Thyroid gland (tissue), 4 donors: Measurements from ENCODE around the gene MYCN. TPM values are rescaled to one million over a fixed set of nuclear protein-coding genes. Genes with fewer than 3 reads are reported as not detected.
A peak's percentile ranks its signal among the peaks of the same experiment; 100 is the strongest.
"Not testable (repeated sequence)": the region's sequence is repeated elsewhere in the genome, so short reads cannot be mapped to it uniquely, and the experiment has no call there.

ENCODE experiments used
- DNase-seq, 2 donors: peaks; one replicate each; pipeline ENCODE4 v3.0.0-alpha.2; 2019
- H3K27ac ChIP-seq, 3 donors: fragments of 200-600 bp; sonication (generic); 1 replicate in 2 of 3; 2 replicates in 1 of 3; pipeline ENCODE4 v1.5.1; 2016 to 2019; ENCODE audit warnings: mild to moderate bottlenecking in 1 of 3, moderate library complexity in 1 of 3
- H3K27me3 ChIP-seq: fragments of 200-600 bp; sonication (generic); one replicate; pipeline ENCODE4 v1.5.1; 2019
- H3K36me3 ChIP-seq, 2 donors: fragments of 200-600 bp; sonication (generic); one replicate each; pipeline ENCODE4 v1.5.1; 2016 to 2019
- H3K4me1 ChIP-seq, 2 donors: fragments of 200-600 bp; sonication (generic); one replicate each; pipeline ENCODE4 v1.5.1; 2017 to 2019
- H3K4me3 ChIP-seq, 3 donors: fragments of 200-600 bp; sonication (generic); replicated peaks in 1 of 3; 1 replicate in 2 of 3; 2 replicates in 1 of 3; pipeline ENCODE4 v1.5.1; 2016; ENCODE audit warnings: mild to moderate bottlenecking in 1 of 3
- H3K9me3 ChIP-seq: fragments of 200-600 bp; sonication (generic); one replicate; pipeline ENCODE4 v1.5.1; 2017
- CTCF ChIP-seq, 6 experiments: fragments of 200-600 bp in 3 of 6; fragments of 450-650 bp in 3 of 6; sonication (generic) in 3 of 6; IDR thresholded peaks; one replicate each; pipeline ENCODE4 v1.5.1; 2016 to 2019; ENCODE audit warnings: antibody characterized with exemption in 6 of 6, mild to moderate bottlenecking in 2 of 6, inconsistent platforms in 1 of 6, moderate library complexity in 1 of 6
- POLR2A ChIP-seq, 2 donors: fragments of 450-650 bp; IDR thresholded peaks; one replicate each; pipeline ENCODE4 v1.6.1; 2017; ENCODE audit warnings: antibody characterized with exemption in 2 of 2, mild to moderate bottlenecking in 2 of 2, moderate library complexity in 1 of 2
- WGBS, 2 donors: methylation state at CpG; one replicate each; pipeline ENCODE4 v1.1.5; 2017; 5-methylcytosine and 5-hydroxymethylcytosine counted together
- intact Hi-C: fragments of 100-400 bp; cut with DNase I; formaldehyde crosslinking; loops from one replicate; pipeline ENCODE4 v1.15.1; 2023
- total RNA-seq, 4 donors: library from RNA; depleted of rRNA; stranded (reverse); fragments of >200 nt; gene quantifications; one replicate each; pipeline ENCODE4 v1.2.3, GENCODE V29; 2016

MYCN gene
- total RNA-seq, 4 donors from 2014 or later, result 5.9 to 13.3 (median 10.1) TPM

DNA sequence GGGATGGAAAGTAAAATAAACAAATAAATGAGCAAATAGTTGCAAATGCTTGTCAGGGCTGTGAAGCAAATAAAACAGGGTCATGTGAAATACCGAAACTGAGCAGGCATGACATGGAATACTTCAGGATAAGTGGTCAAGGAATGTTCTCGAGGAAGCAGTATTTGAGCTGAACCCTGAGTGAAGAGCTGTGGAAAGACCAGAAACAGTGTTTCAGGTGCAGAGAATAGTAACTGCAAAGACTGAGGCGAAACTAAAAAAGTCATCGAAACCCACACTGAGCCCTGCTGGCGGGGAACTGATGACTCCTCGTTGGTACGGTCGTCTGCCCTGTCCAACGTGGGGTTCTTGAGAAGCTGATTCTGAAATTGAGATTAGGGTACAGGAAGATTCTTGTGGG, 27.2 kb upstream of the MYCN start:
- intact Hi-C loops, result loop anchor here (10.0 kb wide), 1 partner anchor 98 kb away; no protein-coding TSS in a partner anchor
- Histone ChIP-seq H3K4me1 (peaks cover 48 to 51% of the 10 kb centered on the region in 2 donors), H3K36me3 (no peaks in the 10 kb centered on the region), H3K9me3 (no peaks in the 10 kb centered on the region), H3K27me3 (no peaks in the 10 kb centered on the region), H3K4me3 (no peak overlapping the region), H3K27ac (peak overlapping the region; percentile 93 to 97 (median 96))
- WGBS, 2 donors, result 46 to 58% methylated on average over 9 of the region's 9 CpGs
- TF ChIP-seq POLR2A (IDR thresholded peaks at IDR 0.05) (peak in 1 of 2 donors; percentile 56), CTCF (IDR thresholded peaks at IDR 0.05) (peak in 1 of 6 experiments; percentile 21)
- peak; percentile 67 to 68 for DNase-seq

- Histone ChIP-seq H3K4me3 (no peak overlapping the region), H3K4me1 (peaks cover 48 to 51% of the 10 kb centered on the region in 2 donors), H3K36me3 (no peaks in the 10 kb centered on the region), H3K27ac (peak overlapping the region; percentile 93 to 97 (median 96)), H3K9me3 (no peaks in the 10 kb centered on the region), H3K27me3 (no peaks in the 10 kb centered on the region)
- WGBS, 2 donors, result 23 to 27% methylated on average over 10 of the region's 10 CpGs
- peak in 1 of 2 donors; percentile 45 for TF ChIP-seq POLR2A (IDR thresholded peaks at IDR 0.05)
- no peak for TF ChIP-seq CTCF (IDR thresholded peaks at IDR 0.05)
- peak; percentile 96 to 98 for DNase-seq
- intact Hi-C loops, result loop anchor here (10.0 kb wide), 1 partner anchor 100 kb away; no protein-coding TSS in a partner anchor
Measured at GRCh38 chr2:15914596-15915385, 25.6 kb upstream of the MYCN start.

- DNase-seq, result peak; percentile 60 to 65
- H3K4me3 ChIP-seq, H3K36me3 ChIP-seq, H3K27me3 ChIP-seq, H3K9me3 ChIP-seq: not testable (repeated sequence)
- peaks cover 48 to 51% of the 10 kb centered on the region in 2 donors for H3K4me1 ChIP-seq
- intact Hi-C loops, result loop anchor here (10.0 kb wide), 1 partner anchor 101 kb away; no protein-coding TSS in a partner anchor
- WGBS, 2 donors, result 23 to 28% methylated on average over 4 of the region's 4 CpGs
- H3K27ac ChIP-seq, result peak overlapping the region; percentile 93 to 97 (median 96)
Measured at GRCh38 chr2:15915546-15915945, 24.8 kb upstream of the MYCN start.

DNA sequence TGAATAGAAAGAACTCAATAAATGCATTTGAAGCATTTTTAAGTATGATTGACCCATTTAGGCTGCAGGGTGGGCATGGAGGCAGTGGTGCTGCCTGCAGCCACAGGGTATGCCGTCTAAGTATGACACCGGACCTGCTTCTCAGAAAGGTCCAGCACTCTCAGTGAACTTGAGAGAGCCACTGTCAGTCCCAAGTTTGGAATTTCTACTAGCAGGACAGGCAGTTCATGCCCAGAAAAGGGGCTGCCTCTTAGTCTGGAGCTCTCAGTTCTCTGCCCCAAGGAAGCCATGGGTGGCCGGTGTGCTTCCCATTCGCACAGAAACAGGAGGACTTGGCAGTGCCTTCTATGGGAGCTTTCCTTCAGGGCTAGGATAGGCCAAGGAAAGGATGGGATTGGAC, 24.0 kb upstream of the MYCN start:
- intact Hi-C loops, result loop anchor here (10.0 kb wide), 1 partner anchor 102 kb away; no protein-coding TSS in a partner anchor
- Histone ChIP-seq H3K27me3 (no peaks in the 10 kb centered on the region), H3K4me3 (no peak overlapping the region), H3K27ac (peak overlapping the region; percentile 25 to 96 (median 93)), H3K36me3 (no peaks in the 10 kb centered on the region), H3K9me3 (no peaks in the 10 kb centered on the region), H3K4me1 (peaks cover 47 to 51% of the 10 kb centered on the region in 2 donors)
- TF ChIP-seq CTCF (IDR thresholded peaks at IDR 0.05) (no peak), POLR2A (IDR thresholded peaks at IDR 0.05) (no peak)
- 94 to 97% methylated on average over 4 of the region's 4 CpGs for WGBS, 2 donors
- DNase-seq, result no peak

- intact Hi-C loops, result loop anchor here (10.0 kb wide), 1 partner anchor 104 kb away; no protein-coding TSS in a partner anchor
- WGBS, 2 donors, result 84 to 89% methylated on average over 9 of the region's 9 CpGs
- Histone ChIP-seq H3K27ac (no peak overlapping the region), H3K4me1 (peaks cover 26 to 27% of the 10 kb centered on the region in 2 donors), H3K27me3 (no peaks in the 10 kb centered on the region), H3K9me3 (no peaks in the 10 kb centered on the region), H3K36me3 (no peaks in the 10 kb centered on the region), H3K4me3 (no peak overlapping the region)
- TF ChIP-seq POLR2A (IDR thresholded peaks at IDR 0.05), result no peak
- no peak for TF ChIP-seq CTCF (IDR thresholded peaks at IDR 0.05)
- DNase-seq, result no peak
Measured at GRCh38 chr2:15918761-15919356, 21.5 kb upstream of the MYCN start.
